Peyer's patch (tissue), 4 donors: ENCODE results near the gene LSR. TPM values are rescaled to one million over a fixed set of nuclear protein-coding genes. Genes with fewer than 3 reads are reported as not detected.
A peak's percentile ranks its signal among the peaks of the same experiment; 100 is the strongest.

Experiments used
- DNase-seq, 3 donors: peaks; one replicate each; pipeline ENCODE4 v3.0.0-alpha.2; 2017 to 2019
- H3K27ac ChIP-seq, 4 donors: fragments of 200-600 bp; sonication (generic); one replicate each; pipeline ENCODE4 v1.5.1; 2016 to 2019
- H3K27me3 ChIP-seq, 2 donors: fragments of 200-600 bp; sonication (generic); one replicate each; pipeline ENCODE4 v1.5.1; 2019
- H3K36me3 ChIP-seq, 3 donors: fragments of 200-600 bp; sonication (generic); one replicate each; pipeline ENCODE4 v1.5.1; 2016 to 2019
- H3K4me1 ChIP-seq, 4 donors: fragments of 200-600 bp; sonication (generic); one replicate each; pipeline ENCODE4 v1.5.1; 2016 to 2019
- H3K4me3 ChIP-seq, 4 donors: fragments of 200-600 bp; sonication (generic); 1 replicate in 3 of 4; 2 replicates in 1 of 4; pipeline ENCODE4 v1.5.1; 2016 to 2019; ENCODE audit warnings: mild to moderate bottlenecking in 1 of 4
- H3K9me3 ChIP-seq, 4 donors: fragments of 200-600 bp; sonication (generic); one replicate each; pipeline ENCODE4 v1.5.1; 2016 to 2019; ENCODE audit warnings: mild to moderate bottlenecking in 1 of 4
- POLR2A ChIP-seq, 2 donors: fragments of 450-650 bp; IDR thresholded peaks; one replicate each; pipeline ENCODE4 v1.5.1; 2017; ENCODE audit warnings: antibody characterized with exemption in 2 of 2, mild to moderate bottlenecking in 2 of 2, moderate library complexity in 2 of 2
- total RNA-seq, 4 donors: library from RNA; depleted of rRNA; stranded (reverse); fragments of >200 nt; gene quantifications; one replicate each; pipeline ENCODE4 v1.1.0, GENCODE V29; 2016
- TF ChIP-seq, protein P1 (sequence below), 6 experiments: fragments of 450-650 bp in 4 of 6; fragments of 200-600 bp in 2 of 6; sonication (generic) in 1 of 6; IDR thresholded peaks; one replicate each; pipeline ENCODE4 v1.5.1; 2017 to 2019; ENCODE audit warnings: antibody characterized with exemption in 6 of 6, mild to moderate bottlenecking in 3 of 6, moderate library complexity in 1 of 6

The LSR gene
- total RNA-seq, 4 donors from 2014 or later, result 28.9 to 214 (median 188) TPM

- TF ChIP-seq, protein P1, sequence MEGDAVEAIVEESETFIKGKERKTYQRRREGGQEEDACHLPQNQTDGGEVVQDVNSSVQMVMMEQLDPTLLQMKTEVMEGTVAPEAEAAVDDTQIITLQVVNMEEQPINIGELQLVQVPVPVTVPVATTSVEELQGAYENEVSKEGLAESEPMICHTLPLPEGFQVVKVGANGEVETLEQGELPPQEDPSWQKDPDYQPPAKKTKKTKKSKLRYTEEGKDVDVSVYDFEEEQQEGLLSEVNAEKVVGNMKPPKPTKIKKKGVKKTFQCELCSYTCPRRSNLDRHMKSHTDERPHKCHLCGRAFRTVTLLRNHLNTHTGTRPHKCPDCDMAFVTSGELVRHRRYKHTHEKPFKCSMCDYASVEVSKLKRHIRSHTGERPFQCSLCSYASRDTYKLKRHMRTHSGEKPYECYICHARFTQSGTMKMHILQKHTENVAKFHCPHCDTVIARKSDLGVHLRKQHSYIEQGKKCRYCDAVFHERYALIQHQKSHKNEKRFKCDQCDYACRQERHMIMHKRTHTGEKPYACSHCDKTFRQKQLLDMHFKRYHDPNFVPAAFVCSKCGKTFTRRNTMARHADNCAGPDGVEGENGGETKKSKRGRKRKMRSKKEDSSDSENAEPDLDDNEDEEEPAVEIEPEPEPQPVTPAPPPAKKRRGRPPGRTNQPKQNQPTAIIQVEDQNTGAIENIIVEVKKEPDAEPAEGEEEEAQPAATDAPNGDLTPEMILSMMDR (IDR thresholded peaks at IDR 0.05), result no peak
- no peak for TF ChIP-seq POLR2A (IDR thresholded peaks at IDR 0.05)
- Histone ChIP-seq H3K27me3 (no peaks in the 10 kb centered on the region), H3K27ac (no peak overlapping the region), H3K36me3 (no peaks in the 10 kb centered on the region), H3K4me3 (no peak overlapping the region), H3K9me3 (no peaks in the 10 kb centered on the region), H3K4me1 (no peaks in the 10 kb centered on the region)
- DNase-seq, result peak in 1 of 3 donors; percentile 14
Observed at GRCh38 chr19:35226748-35227147, 22.1 kb upstream of the LSR start.

GRCh38 chr19:35228177-35228930, 20.4 kb upstream of the LSR start, which contains the start of gene FAM187B:
FAM187B (minus strand) TSS chr19:35228739; CDS start chr19:35228680, 59 bp downstream.
- Histone ChIP-seq H3K4me1 (no peaks in the 10 kb centered on the region), H3K9me3 (no peaks in the 10 kb centered on the region), H3K4me3 (no peak within 1 kb of the TSS), H3K27ac (no peak within 1 kb of the TSS), H3K36me3 (no peaks in the 10 kb centered on the region), H3K27me3 (no peaks in the 10 kb centered on the region)
- peak in 1 of 3 donors; percentile 44 for DNase-seq
- TF ChIP-seq, protein P1 (IDR thresholded peaks at IDR 0.05), result no peak
- no peak for TF ChIP-seq POLR2A (IDR thresholded peaks at IDR 0.05)

- no peaks in the 10 kb centered on the region for H3K36me3 ChIP-seq
- H3K9me3 ChIP-seq, result no peaks in the 10 kb centered on the region
- no peaks in the 10 kb centered on the region for H3K4me1 ChIP-seq
- no peak for TF ChIP-seq POLR2A (IDR thresholded peaks at IDR 0.05)
- TF ChIP-seq, protein P1 (IDR thresholded peaks at IDR 0.05), result no peak
- H3K4me3 ChIP-seq, result no peak overlapping the region
- H3K27me3 ChIP-seq, result no peaks in the 10 kb centered on the region
- H3K27ac ChIP-seq, result no peak overlapping the region
- DNase-seq, result peak in 2 of 3 donors; percentile 6 to 34
Observed at GRCh38 chr19:35229601-35230000, 19.2 kb upstream of the LSR start.

- H3K27ac ChIP-seq, result no peak overlapping the region
- no peak for TF ChIP-seq POLR2A (IDR thresholded peaks at IDR 0.05)
- TF ChIP-seq, protein P1 (IDR thresholded peaks at IDR 0.05), result no peak
- no peaks in the 10 kb centered on the region for H3K27me3 ChIP-seq
Observed at GRCh38 chr19:35231956-35232645, 16.7 kb upstream of the LSR start.

GRCh38 chr19:35232912-35233311, 15.9 kb upstream of the LSR start:
- no peak for DNase-seq
- no peak for TF ChIP-seq POLR2A (IDR thresholded peaks at IDR 0.05)
- TF ChIP-seq, protein P1 (IDR thresholded peaks at IDR 0.05), result no peak

More at GRCh38 chr19:35231956-35232645, 16.7 kb upstream of the LSR start:
- Histone ChIP-seq H3K4me1 (no peaks in the 10 kb centered on the region), H3K4me3 (no peak overlapping the region), H3K9me3 (no peaks in the 10 kb centered on the region), H3K36me3 (no peaks in the 10 kb centered on the region)
- DNase-seq, result peak in 1 of 3 donors; percentile 12

More at GRCh38 chr19:35232912-35233311, 15.9 kb upstream of the LSR start:
- no peak overlapping the region for H3K4me3 ChIP-seq
- no peaks in the 10 kb centered on the region for H3K9me3 ChIP-seq
- H3K27me3 ChIP-seq, result no peaks in the 10 kb centered on the region
- H3K27ac ChIP-seq, result no peak overlapping the region
- no peaks in the 10 kb centered on the region for H3K36me3 ChIP-seq
- no peaks in the 10 kb centered on the region for H3K4me1 ChIP-seq
